ENCODE measurements around the gene SAMD10.

Gene SAMD10

GRCh38 chr20:64010711-64011237, 31.3 kb upstream of the SAMD10 start:
- Mint-ChIP-seq H3K27ac (peak overlapping the region; percentile 74), H3K4me3 (no peak overlapping the region), H3K36me3 (ENCODE audit: low read depth) (peaks cover 50% of the 10 kb centered on the region), H3K27me3 (ENCODE audit: low read depth) (no peaks in the 10 kb centered on the region), H3K4me1 (ENCODE audit: low read depth) (peaks cover 37% of the 10 kb centered on the region), H3K9me3 (peaks cover 14% of the 10 kb centered on the region)

- Mint-ChIP-seq H3K4me1 (ENCODE audit: low read depth) (peaks cover 41% of the 10 kb centered on the region), H3K27ac (peak overlapping the region; percentile 66), H3K36me3 (ENCODE audit: low read depth) (peaks cover 50% of the 10 kb centered on the region), H3K4me3 (peak overlapping the region; percentile 16), H3K27me3 (ENCODE audit: low read depth) (no peaks in the 10 kb centered on the region), H3K9me3 (peaks cover 14% of the 10 kb centered on the region)
Observed at GRCh38 chr20:64009811-64010387, 30.5 kb upstream of the SAMD10 start.

- Mint-ChIP-seq H3K4me1 (ENCODE audit: low read depth) (peaks cover 29% of the 10 kb centered on the region), H3K9me3 (peaks cover 14% of the 10 kb centered on the region), H3K27ac (no peak overlapping the region), H3K36me3 (ENCODE audit: low read depth) (peaks cover 50% of the 10 kb centered on the region), H3K4me3 (no peak overlapping the region), H3K27me3 (ENCODE audit: low read depth) (no peaks in the 10 kb centered on the region)
Observed at GRCh38 chr20:64006902-64007301, 27.5 kb upstream of the SAMD10 start.

- peaks cover 52% of the 10 kb centered on the region for H3K36me3 Mint-ChIP-seq (ENCODE audit: low read depth)
- peaks cover 14% of the 10 kb centered on the region for H3K9me3 Mint-ChIP-seq
- peaks cover 28% of the 10 kb centered on the region for H3K4me1 Mint-ChIP-seq (ENCODE audit: low read depth)
- H3K27ac Mint-ChIP-seq, result no peak overlapping the region
- no peak overlapping the region for H3K4me3 Mint-ChIP-seq
- no peaks in the 10 kb centered on the region for H3K27me3 Mint-ChIP-seq (ENCODE audit: low read depth)
Observed at GRCh38 chr20:64006490-64006889, 27.0 kb upstream of the SAMD10 start.

- peaks cover 14% of the 10 kb centered on the region for H3K9me3 Mint-ChIP-seq
- H3K27me3 Mint-ChIP-seq (ENCODE audit: low read depth), result no peaks in the 10 kb centered on the region
- H3K27ac Mint-ChIP-seq, result peak overlapping the region; percentile 24
- peaks cover 20% of the 10 kb centered on the region for H3K4me1 Mint-ChIP-seq (ENCODE audit: low read depth)
- peaks cover 48% of the 10 kb centered on the region for H3K36me3 Mint-ChIP-seq (ENCODE audit: low read depth)
- no peak overlapping the region for H3K4me3 Mint-ChIP-seq
Observed at GRCh38 chr20:64005394-64005793, 26.0 kb upstream of the SAMD10 start.

- Mint-ChIP-seq H3K36me3 (ENCODE audit: low read depth) (peaks cover 46% of the 10 kb centered on the region), H3K27ac (no peak overlapping the region), H3K4me1 (ENCODE audit: low read depth) (peaks cover 10% of the 10 kb centered on the region), H3K4me3 (no peak overlapping the region), H3K27me3 (ENCODE audit: low read depth) (no peaks in the 10 kb centered on the region), H3K9me3 (peaks cover 10% of the 10 kb centered on the region)
Observed at GRCh38 chr20:64003960-64004725, 24.7 kb upstream of the SAMD10 start.

GRCh38 chr20:64001607-64002011, 22.2 kb upstream of the SAMD10 start:
- Mint-ChIP-seq H3K4me3 (no peak overlapping the region), H3K27me3 (ENCODE audit: low read depth) (no peaks in the 10 kb centered on the region), H3K9me3 (no peaks in the 10 kb centered on the region), H3K4me1 (ENCODE audit: low read depth) (peaks cover 5% of the 10 kb centered on the region), H3K27ac (no peak overlapping the region), H3K36me3 (ENCODE audit: low read depth) (peaks cover 41% of the 10 kb centered on the region)

GRCh38 chr20:64000906-64001305, 21.5 kb upstream of the SAMD10 start:
- Mint-ChIP-seq H3K4me1 (ENCODE audit: low read depth) (peaks cover 5% of the 10 kb centered on the region), H3K9me3 (no peaks in the 10 kb centered on the region), H3K36me3 (ENCODE audit: low read depth) (peaks cover 43% of the 10 kb centered on the region), H3K27ac (no peak overlapping the region), H3K27me3 (ENCODE audit: low read depth) (no peaks in the 10 kb centered on the region), H3K4me3 (no peak overlapping the region)

GRCh38 chr20:63982937-63983336, 3.5 kb upstream of the SAMD10 start:
- peaks cover 41% of the 10 kb centered on the region for H3K4me1 Mint-ChIP-seq (ENCODE audit: low read depth)
- peak overlapping the region; percentile 35 for H3K4me3 Mint-ChIP-seq
- peaks cover 31% of the 10 kb centered on the region for H3K36me3 Mint-ChIP-seq (ENCODE audit: low read depth)
- H3K27ac Mint-ChIP-seq, result no peak overlapping the region
- H3K9me3 Mint-ChIP-seq, result no peaks in the 10 kb centered on the region
- H3K27me3 Mint-ChIP-seq (ENCODE audit: low read depth), result no peaks in the 10 kb centered on the region

GRCh38 chr20:63980806-63981728, 1.6 kb upstream of the SAMD10 start, which contains the start of gene PRPF6:
TSS of gene PRPF6 (plus strand) at chr20:63981132. CDS start at chr20:63981246, 114 bp downstream.
- peaks cover 58% of the 10 kb centered on the region for H3K4me1 Mint-ChIP-seq (ENCODE audit: low read depth)
- H3K27me3 Mint-ChIP-seq (ENCODE audit: low read depth), result no peaks in the 10 kb centered on the region
- peaks cover 36% of the 10 kb centered on the region for H3K36me3 Mint-ChIP-seq (ENCODE audit: low read depth)
- H3K27ac Mint-ChIP-seq, result peak within 1 kb of the TSS; percentile 97
- peak within 1 kb of the TSS; percentile 97 for H3K4me3 Mint-ChIP-seq
- H3K9me3 Mint-ChIP-seq, result no peaks in the 10 kb centered on the region

- H3K4me3 Mint-ChIP-seq, result peak overlapping the region; percentile 97
- peak overlapping the region; percentile 97 for H3K27ac Mint-ChIP-seq
- no peaks in the 10 kb centered on the region for H3K9me3 Mint-ChIP-seq
- peaks cover 32% of the 10 kb centered on the region for H3K36me3 Mint-ChIP-seq (ENCODE audit: low read depth)
- no peaks in the 10 kb centered on the region for H3K27me3 Mint-ChIP-seq (ENCODE audit: low read depth)
- H3K4me1 Mint-ChIP-seq (ENCODE audit: low read depth), result peaks cover 60% of the 10 kb centered on the region
Observed at GRCh38 chr20:63980317-63980805, 919 bp upstream of the SAMD10 start.

GRCh38 chr20:63979229-63979556, 249 bp downstream of the SAMD10 start:
- Mint-ChIP-seq H3K4me3 (peak overlapping the region; percentile 90), H3K27me3 (ENCODE audit: low read depth) (no peaks in the 10 kb centered on the region), H3K36me3 (ENCODE audit: low read depth) (peaks cover 30% of the 10 kb centered on the region), H3K27ac (peak overlapping the region; percentile 88), H3K9me3 (no peaks in the 10 kb centered on the region), H3K4me1 (ENCODE audit: low read depth) (peaks cover 58% of the 10 kb centered on the region)

- peak overlapping the region; percentile 90 for H3K4me3 Mint-ChIP-seq
- peaks cover 32% of the 10 kb centered on the region for H3K36me3 Mint-ChIP-seq (ENCODE audit: low read depth)
- H3K27me3 Mint-ChIP-seq (ENCODE audit: low read depth), result no peaks in the 10 kb centered on the region
- no peaks in the 10 kb centered on the region for H3K9me3 Mint-ChIP-seq
- H3K4me1 Mint-ChIP-seq (ENCODE audit: low read depth), result peaks cover 60% of the 10 kb centered on the region
- H3K27ac Mint-ChIP-seq, result peak overlapping the region; percentile 88
Observed at GRCh38 chr20:63978319-63979228, 868 bp downstream of the SAMD10 start.
